T-cell (primary cell): ENCODE measurements around the gene TMEM59L. TPM values are rescaled to one million over a fixed set of nuclear protein-coding genes. Genes with fewer than 3 reads are reported as not detected.

ENCODE experiments used
- ATAC-seq, 4 experiments: fragments of 200-7000 bp in 3 of 4; fragments of 150-1000 bp in 1 of 4; cut with Tn5 transposase; replicated peaks in 1 of 4; 1 replicate in 3 of 4; 2 replicates in 1 of 4; pipeline ENCODE4 v1.10.0; 2021; ENCODE audit warnings: moderate library complexity in 3 of 4, mild to moderate bottlenecking in 2 of 4, moderate number of reproducible peaks in 1 of 4
- CTCF ChIA-PET, 2 donors: fragments of 300-600 bp; sonication (Branson Sonifier 250); formaldehyde crosslinking; loops; one replicate each; lab custom pipeline; 2022; ENCODE audit warnings: antibody characterized with exemption in 2 of 2; lab: Charles Lee
- POLR2A ChIA-PET, 2 donors: fragments of 300-600 bp; sonication (Branson Sonifier 250); formaldehyde crosslinking; loops; one replicate each; lab custom pipeline; 2022; ENCODE audit warnings: antibody characterized with exemption in 2 of 2; lab: Charles Lee
- DNase-seq, 35 experiments: peaks; one replicate each; pipeline versions ENCODE4 v3.0.0 to v3.0.0-alpha.2; 2013 to 2023
- H3K27ac ChIP-seq: one replicate; pipeline ENCODE4 v1.5.1; 2013; ENCODE audit warnings: low read length
- H3K27me3 ChIP-seq, 2 experiments: replicated peaks in 1 of 2; 1 replicate in 1 of 2; 2 replicates in 1 of 2; pipeline versions ENCODE4 v1.6.1 to v1.7.0; 2013; ENCODE audit warnings: low read length in 1 of 2, mixed read lengths in 1 of 2; ENCODE audit not compliant: control insufficient read depth in 2 of 2, insufficient read depth in 2 of 2; ENCODE audit errors: extremely low read depth in 1 of 2
- H3K36me3 ChIP-seq, 2 donors: 1 replicate in 1 of 2; 2 replicates in 1 of 2; pipeline versions ENCODE4 v1.6.1 to v1.7.0; 2013; ENCODE audit warnings: low read length in 1 of 2; ENCODE audit not compliant: control insufficient read depth in 2 of 2, insufficient read depth in 1 of 2; ENCODE audit errors: extremely low read depth in 1 of 2
- H3K4me1 ChIP-seq, 2 experiments: 1 replicate in 1 of 2; 2 replicates in 1 of 2; pipeline versions ENCODE4 v1.6.1 to v1.7.0; 2013; ENCODE audit warnings: low read length in 2 of 2, mixed read lengths in 1 of 2; ENCODE audit not compliant: insufficient read depth in 2 of 2, control insufficient read depth in 1 of 2; ENCODE audit errors: extremely low read depth in 1 of 2
- H3K4me3 ChIP-seq, 2 donors: 1 replicate in 1 of 2; 2 replicates in 1 of 2; pipeline versions ENCODE4 v1.5.1 to v1.7.0; 2013; ENCODE audit warnings: mild to moderate bottlenecking in 2 of 2, low read length in 1 of 2, moderate library complexity in 1 of 2; ENCODE audit not compliant: control insufficient read depth in 1 of 2; ENCODE audit errors: extremely low read depth in 1 of 2
- H3K9me3 ChIP-seq: 2 replicates; pipeline ENCODE4 v1.7.0; 2013
- H3K27ac Mint-ChIP-seq, 2 donors: one replicate each; pipeline ENCODE4 v1.8.0; 2020 to 2021; ENCODE audit warnings: mild to moderate bottlenecking in 2 of 2, mixed read lengths in 2 of 2
- H3K27me3 Mint-ChIP-seq, 2 donors: one replicate each; pipeline ENCODE4 v1.8.0; 2021 to 2022; ENCODE audit warnings: mixed read lengths in 2 of 2
- H3K36me3 Mint-ChIP-seq: one replicate; pipeline ENCODE4 v1.8.0; 2021; ENCODE audit warnings: mixed read lengths
- H3K4me1 Mint-ChIP-seq, 3 donors: one replicate each; pipeline ENCODE4 v1.8.0; 2020 to 2022; ENCODE audit warnings: mixed read lengths in 3 of 3, mild to moderate bottlenecking in 1 of 3
- H3K4me3 Mint-ChIP-seq, 3 donors: one replicate each; pipeline ENCODE4 v1.8.0; 2020 to 2022; ENCODE audit warnings: mild to moderate bottlenecking in 3 of 3, mixed read lengths in 3 of 3, moderate library complexity in 3 of 3
- H3K9me3 Mint-ChIP-seq, 3 donors: one replicate each; pipeline ENCODE4 v1.8.0; 2020 to 2022; ENCODE audit warnings: mixed read lengths in 3 of 3
- WGBS: methylation state at CpG from one replicate; pipeline ENCODE4 v1.1.5; 2013; ENCODE audit warnings: missing lambda C conversion rate; ENCODE audit not compliant: insufficient coverage; 5-methylcytosine and 5-hydroxymethylcytosine counted together
- total RNA-seq, 35 experiments: library from RNA in 6 of 35; stranded (reverse) in 6 of 35; fragments of 120-200 nt in 1 of 35; gene quantifications; one replicate each; pipeline versions ENCODE4 v1.2.1 to v1.2.4 and lab custom pipeline; 2013 to 2026

Gene TMEM59L
- total RNA-seq, 5 donors from 2014 or later (not counting 1 experiment from before 2014, with no cell fraction given), result 0.38 to 0.40 TPM; not detected in 3

GRCh38 chr19:18603255-18603957 lies 9.3 kb upstream of the TMEM59L start:
- peak in 2 of 35 experiments; percentile 19 to 45 for DNase-seq
- H3K27ac Mint-ChIP-seq, result peak overlapping the region; percentile 22 to 56
- peaks cover 37 to 68% of the 10 kb centered on the region in 2 donors for H3K27me3 Mint-ChIP-seq
- Histone ChIP-seq H3K4me3 (no peak overlapping the region), H3K27ac (no peak overlapping the region), H3K36me3 (no peaks in the 10 kb centered on the region), H3K4me1 (peaks cover 0 to 25% of the 10 kb centered on the region in 2 experiments), H3K9me3 (no peaks in the 10 kb centered on the region), H3K27me3 (peaks cover 7 to 82% of the 10 kb centered on the region in 2 experiments)
- no peaks in the 10 kb centered on the region for H3K36me3 Mint-ChIP-seq
- peak; percentile 41 to 75 (median 46) for ATAC-seq
- H3K9me3 Mint-ChIP-seq, result no peaks in the 10 kb centered on the region
- H3K4me3 Mint-ChIP-seq, result peak overlapping the region in 1 of 3 donors; percentile 9
- WGBS, result 9% methylated on average over 30 of the region's 32 CpGs
- peaks cover 0 to 16% (median 11%) of the 10 kb centered on the region in 3 donors for H3K4me1 Mint-ChIP-seq
- CTCF ChIA-PET, result no interaction called here
- POLR2A ChIA-PET, result no interaction called here

DNA sequence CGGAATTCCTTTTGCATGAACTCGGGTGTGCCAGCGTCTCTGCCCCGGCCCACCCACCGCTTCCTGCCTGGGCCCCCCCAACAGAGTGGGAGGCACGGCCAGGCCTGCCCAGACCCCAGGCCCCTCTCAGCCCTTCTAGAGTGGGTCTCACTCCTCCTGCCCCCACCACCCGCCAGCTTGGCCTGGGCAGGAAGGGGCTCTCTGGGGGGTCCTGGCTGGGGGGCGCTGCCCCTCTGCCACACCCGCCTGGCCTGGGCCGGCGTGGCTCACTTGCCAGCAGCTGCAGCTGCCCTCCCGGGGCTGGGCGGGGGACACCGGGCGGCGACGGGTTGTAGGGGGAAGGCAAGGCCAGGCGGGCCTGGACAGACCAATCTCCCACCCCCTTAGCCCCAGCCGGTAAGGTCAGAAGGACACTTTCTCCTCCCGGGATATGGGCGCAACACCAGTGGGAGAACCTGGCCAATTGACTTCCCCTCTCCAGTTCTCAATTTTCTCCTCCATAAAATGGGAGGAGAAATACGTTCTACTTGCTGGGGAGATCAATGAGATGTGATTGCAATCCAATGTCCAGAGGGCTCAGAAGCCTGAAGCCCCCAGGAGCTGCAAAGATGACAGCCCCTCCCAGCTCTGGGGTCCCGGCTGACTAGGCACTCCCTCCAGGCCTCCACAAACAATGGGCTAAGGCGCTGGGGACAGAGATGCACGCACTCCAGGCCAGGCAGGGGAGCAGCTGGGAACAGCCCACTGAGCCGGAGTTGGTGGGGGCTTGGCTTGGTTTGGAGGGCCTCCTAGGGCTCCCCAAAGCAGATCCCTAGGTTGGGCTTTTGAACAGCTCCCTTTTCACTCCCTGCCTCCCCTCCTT lies 8.5 kb upstream of the TMEM59L start:
- Histone ChIP-seq H3K4me3 (no peak overlapping the region), H3K27ac (no peak overlapping the region), H3K36me3 (no peaks in the 10 kb centered on the region), H3K9me3 (no peaks in the 10 kb centered on the region), H3K4me1 (peaks cover 0 to 25% of the 10 kb centered on the region in 2 experiments), H3K27me3 (peaks cover 11 to 82% of the 10 kb centered on the region in 2 experiments)
- POLR2A ChIA-PET, result no interaction called here
- peaks cover 0 to 24% (median 11%) of the 10 kb centered on the region in 3 donors for H3K4me1 Mint-ChIP-seq
- H3K27me3 Mint-ChIP-seq, result peaks cover 43 to 72% of the 10 kb centered on the region in 2 donors
- H3K4me3 Mint-ChIP-seq, result no peak overlapping the region
- DNase-seq (no peak), ATAC-seq (no peak)
- WGBS, result 6% methylated on average over 9 of the region's 26 CpGs
- no peaks in the 10 kb centered on the region for H3K9me3 Mint-ChIP-seq
- H3K27ac Mint-ChIP-seq, result no peak overlapping the region
- CTCF ChIA-PET, result interaction anchor here in 1 of 2 donors (0.6 kb wide), 1 partner anchor 79 kb away, joined by 3 read pairs; no protein-coding TSS in a partner anchor
- H3K36me3 Mint-ChIP-seq, result no peaks in the 10 kb centered on the region

GRCh38 chr19:18604820-18605159 lies 7.9 kb upstream of the TMEM59L start:
- no peaks in the 10 kb centered on the region for H3K36me3 Mint-ChIP-seq
- DNase-seq (no peak), ATAC-seq (no peak)
- ChIA-PET POLR2A (no interaction called here), CTCF (interaction anchor here in 1 of 2 donors (0.6 kb wide), 1 partner anchor 78 kb away, joined by 3 read pairs; no protein-coding TSS in a partner anchor)
- no peaks in the 10 kb centered on the region for H3K36me3 ChIP-seq
- WGBS, result no CpG with 5 or more reads among the region's 10 CpGs
- H3K4me3 ChIP-seq, result no peak overlapping the region
- no peaks in the 10 kb centered on the region for H3K9me3 ChIP-seq
- no peak overlapping the region for H3K27ac ChIP-seq
- peaks cover 11 to 82% of the 10 kb centered on the region in 2 experiments for H3K27me3 ChIP-seq
- peak overlapping the region in 1 of 3 donors; percentile 52 for H3K4me3 Mint-ChIP-seq
- H3K9me3 Mint-ChIP-seq, result no peaks in the 10 kb centered on the region
- H3K4me1 ChIP-seq, result peaks cover 0 to 25% of the 10 kb centered on the region in 2 experiments
- peaks cover 45 to 72% of the 10 kb centered on the region in 2 donors for H3K27me3 Mint-ChIP-seq
- H3K27ac Mint-ChIP-seq, result no peak overlapping the region
- H3K4me1 Mint-ChIP-seq, result peaks cover 0 to 25% (median 11%) of the 10 kb centered on the region in 3 donors

- Mint-ChIP-seq H3K4me1 (peaks cover 0 to 25% (median 11%) of the 10 kb centered on the region in 3 donors), H3K36me3 (no peaks in the 10 kb centered on the region), H3K4me3 (peak overlapping the region; percentile 6 to 52 (median 49)), H3K27me3 (peaks cover 45 to 73% of the 10 kb centered on the region in 2 donors), H3K9me3 (no peaks in the 10 kb centered on the region), H3K27ac (no peak overlapping the region)
- Histone ChIP-seq H3K27me3 (peaks cover 11 to 82% of the 10 kb centered on the region in 2 experiments), H3K4me3 (no peak overlapping the region), H3K9me3 (no peaks in the 10 kb centered on the region), H3K27ac (no peak overlapping the region), H3K36me3 (no peaks in the 10 kb centered on the region), H3K4me1 (peaks cover 0 to 26% of the 10 kb centered on the region in 2 experiments)
- ChIA-PET CTCF (no interaction called here), POLR2A (no interaction called here)
- DNase-seq, result no peak
- 5% methylated on average over 17 of the region's 17 CpGs for WGBS
- ATAC-seq, result peak in 1 of 4 experiments; percentile 22
Observed at GRCh38 chr19:18605196-18605545, 7.5 kb upstream of the TMEM59L start.

DNA sequence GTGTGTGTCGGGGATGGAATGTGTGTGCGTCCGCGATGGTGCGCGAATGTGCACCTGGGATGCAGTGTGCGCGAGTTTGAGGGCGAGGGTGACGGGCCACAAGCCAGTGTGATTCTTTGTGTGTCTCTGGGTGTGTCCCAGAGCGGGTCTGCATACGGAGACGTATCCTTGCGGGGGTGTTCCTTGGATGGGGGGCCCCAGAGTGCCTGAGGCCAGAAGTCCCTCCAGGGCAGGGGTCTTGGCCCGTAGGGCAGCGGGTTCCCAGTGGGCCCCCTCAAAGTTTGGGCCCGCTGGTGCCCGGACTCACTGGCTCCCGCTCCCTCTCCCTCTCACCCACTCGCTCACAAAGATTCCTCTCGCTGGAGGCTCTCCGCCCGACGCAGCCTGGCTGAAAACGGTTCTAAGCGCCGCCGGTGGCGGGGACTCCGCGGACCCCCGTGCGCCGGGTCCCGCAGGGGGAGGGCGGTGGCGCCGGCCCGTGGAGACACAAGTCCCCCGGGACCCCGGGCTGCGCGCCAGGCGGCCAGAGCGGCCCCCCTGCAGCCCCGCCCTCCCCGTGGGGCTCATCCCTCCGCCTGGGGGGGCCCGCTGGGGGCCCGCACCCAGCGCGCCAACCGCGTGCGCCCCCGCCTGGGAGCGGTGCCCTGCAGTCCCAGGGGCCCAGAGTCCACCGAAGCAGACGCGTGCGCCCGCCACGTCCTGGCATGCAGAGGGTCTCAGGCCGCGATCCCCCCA lies 7.0 kb upstream of the TMEM59L start:
- H3K4me1 Mint-ChIP-seq, result peaks cover 0 to 25% (median 11%) of the 10 kb centered on the region in 3 donors
- POLR2A ChIA-PET, result no interaction called here
- peak overlapping the region; percentile 6 to 52 (median 49) for H3K4me3 Mint-ChIP-seq
- Histone ChIP-seq H3K9me3 (no peaks in the 10 kb centered on the region), H3K36me3 (no peaks in the 10 kb centered on the region), H3K4me3 (no peak overlapping the region), H3K27me3 (peaks cover 11 to 85% of the 10 kb centered on the region in 2 experiments), H3K27ac (no peak overlapping the region), H3K4me1 (peaks cover 0 to 27% of the 10 kb centered on the region in 2 experiments)
- no peaks in the 10 kb centered on the region for H3K9me3 Mint-ChIP-seq
- H3K36me3 Mint-ChIP-seq, result no peaks in the 10 kb centered on the region
- WGBS, result 8% methylated on average over 60 of the region's 65 CpGs
- CTCF ChIA-PET, result no interaction called here
- H3K27ac Mint-ChIP-seq, result no peak overlapping the region
- no peak for DNase-seq
- ATAC-seq, result peak in 1 of 4 experiments; percentile 17
- peaks cover 45 to 72% of the 10 kb centered on the region in 2 donors for H3K27me3 Mint-ChIP-seq
